HG03457 (cell line): ENCODE measurements around the gene PDZD2.
"Not testable (repeated sequence)": the region's sequence is repeated elsewhere in the genome, so short reads cannot be mapped to it uniquely, and the experiment has no call there.

Experiments used
- ATAC-seq: cut with Tn5 transposase; IDR thresholded peaks from one replicate; pipeline ENCODE4 v1.9.1; 2021; ENCODE audit warnings: moderate number of reproducible peaks; ENCODE audit not compliant: unreplicated experiment

The PDZD2 gene

GRCh38 chr5:31767335-31768031 lies 128.6 kb downstream of the PDZD2 start:
- no peak for ATAC-seq

- ATAC-seq: no peak
Measured at GRCh38 chr5:31768046-31768445, 129.1 kb downstream of the PDZD2 start.

GRCh38 chr5:31768784-31769183 lies 129.9 kb downstream of the PDZD2 start:
- no peak for ATAC-seq

- ATAC-seq: no peak
Measured at GRCh38 chr5:31769530-31769929, 130.6 kb downstream of the PDZD2 start.

GRCh38 chr5:31770132-31770720 lies 131.3 kb downstream of the PDZD2 start:
- ATAC-seq: no peak

GRCh38 chr5:31770998-31771397 lies 132.1 kb downstream of the PDZD2 start:
- ATAC-seq: peak; percentile 76

- ATAC-seq: peak; percentile 20
Measured at GRCh38 chr5:31771500-31771899, 132.6 kb downstream of the PDZD2 start.

GRCh38 chr5:31776294-31776693 lies 137.4 kb downstream of the PDZD2 start:
- ATAC-seq: not testable (repeated sequence)

GRCh38 chr5:31776976-31777651 lies 138.2 kb downstream of the PDZD2 start:
- no peak for ATAC-seq

GRCh38 chr5:31781772-31782171 lies 142.8 kb downstream of the PDZD2 start:
- no peak for ATAC-seq

- ATAC-seq: no peak
Measured at GRCh38 chr5:31783086-31783645, 144.2 kb downstream of the PDZD2 start.

- ATAC-seq: no peak
Measured at GRCh38 chr5:31783731-31784130, 144.8 kb downstream of the PDZD2 start.

- ATAC-seq: no peak
Measured at GRCh38 chr5:31786090-31786631, 147.2 kb downstream of the PDZD2 start.

GRCh38 chr5:31794009-31794408 lies 155.1 kb downstream of the PDZD2 start:
- no peak for ATAC-seq

GRCh38 chr5:31798168-31798567 lies 159.2 kb downstream of the PDZD2 start:
- no peak for ATAC-seq

- ATAC-seq: no peak
Measured at GRCh38 chr5:31800351-31800750, 161.4 kb downstream of the PDZD2 start.

- ATAC-seq: no peak
Measured at GRCh38 chr5:31805785-31806400, 167.0 kb downstream of the PDZD2 start.

- no peak for ATAC-seq
Measured at GRCh38 chr5:31806561-31806960, 167.6 kb downstream of the PDZD2 start.

- no peak for ATAC-seq
Measured at GRCh38 chr5:31807789-31808540, 169.0 kb downstream of the PDZD2 start.

GRCh38 chr5:31809050-31809870 lies 170.3 kb downstream of the PDZD2 start:
- no peak for ATAC-seq
